ENCODE data around the gene ZNF200. TPM values are rescaled to one million over a fixed set of nuclear protein-coding genes. Genes with fewer than 3 reads are reported as not detected.

Gene ZNF200
- total and polyA plus RNA-seq, 5 donors: 2.9 to 7.9 (median 5.5) TPM

DNA sequence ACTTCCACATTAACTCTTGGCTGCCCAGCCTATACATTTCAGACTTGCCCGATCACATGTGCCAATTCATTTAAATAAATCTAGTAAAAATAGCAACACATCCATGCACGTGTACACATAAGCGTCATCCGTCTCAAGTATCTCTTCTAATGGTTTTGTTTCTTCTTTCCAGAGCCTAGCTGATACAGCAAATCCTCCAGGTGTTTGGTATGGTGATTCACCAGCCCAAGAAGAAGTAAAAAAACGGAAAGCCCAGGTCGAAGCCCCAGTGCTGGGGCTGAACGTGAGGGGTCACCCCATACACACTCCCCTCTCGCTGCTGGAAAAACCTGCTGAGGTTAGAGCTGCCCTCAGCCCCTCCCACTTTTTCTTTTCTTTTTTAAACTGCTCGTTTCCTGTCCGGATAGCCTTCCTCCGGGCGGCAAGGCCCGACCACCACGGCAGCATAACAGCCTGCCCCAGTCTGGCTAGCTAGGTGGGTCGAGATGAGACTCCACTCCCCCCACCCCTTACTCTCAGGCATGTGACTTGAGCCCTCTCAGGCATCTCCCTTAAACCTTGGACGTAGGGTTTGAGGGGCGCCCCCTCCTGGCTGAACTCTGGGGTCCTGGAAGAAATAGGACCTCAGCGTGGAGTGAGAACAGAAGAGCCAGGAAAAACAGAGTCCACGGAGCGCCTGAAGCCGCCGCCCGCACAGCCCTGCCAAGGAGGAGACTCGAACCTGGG, 60.9 kb downstream of the ZNF200 start:
- WGBS: 6% methylated on average over 24 of the region's 24 CpGs
- ATAC-seq (no peak), DNase-seq (no peak)
- Histone ChIP-seq H3K27me3 (ENCODE audit: control insufficient read depth, insufficient read depth) (no peaks in the 10 kb centered on the region), H3K4me1 (ENCODE audit: control insufficient read depth, insufficient read depth, low read length) (no peaks in the 10 kb centered on the region), H3K4me3 (ENCODE audit: low read length) (no peak overlapping the region), H3K9me3 (ENCODE audit: control insufficient read depth, low read length) (no peaks in the 10 kb centered on the region), H3K27ac (ENCODE audit: low read length) (no peak overlapping the region)
- intact Hi-C loops (cut with DNase I): no loop called here

Other genes starting within 250 kb of the ZNF200 start
- gene CLDN9, start 222.2 kb downstream of the ZNF200 start, total RNA-seq: under 1 TPM; 0.14 to 0.46 (median 0.25) TPM
- 0.41 TPM for gene CLDN9, start 222.2 kb downstream of the ZNF200 start, polyA plus RNA-seq
- not detected for gene CLDN6, start 217.0 kb downstream of the ZNF200 start, total RNA-seq
- gene CLDN6, start 217.0 kb downstream of the ZNF200 start, polyA plus RNA-seq: not detected
- gene TNFRSF12A, start 214.8 kb downstream of the ZNF200 start, total RNA-seq: 10 to 100 TPM; 13.8 to 50.8 (median 28.0) TPM
- gene TNFRSF12A, start 214.8 kb downstream of the ZNF200 start, polyA plus RNA-seq: 94.7 TPM
- gene HCFC1R1, start 211.2 kb downstream of the ZNF200 start, total RNA-seq: 10 to 100 TPM; 43.7 to 80.5 (median 64.6) TPM
- gene HCFC1R1, start 211.2 kb downstream of the ZNF200 start, polyA plus RNA-seq: 122 TPM
- gene THOC6, start 211.1 kb downstream of the ZNF200 start, total RNA-seq: 10 to 100 TPM; 11.1 to 13.7 (median 13.0) TPM
- gene THOC6, start 211.1 kb downstream of the ZNF200 start, polyA plus RNA-seq: 13.1 TPM
- gene BICDL2, start 198.2 kb downstream of the ZNF200 start, total RNA-seq: not detected
- not detected for gene BICDL2, start 198.2 kb downstream of the ZNF200 start, polyA plus RNA-seq
- 1 to 10 TPM in 2 of 4 donors, under 1 TPM in 2; 0.72 to 1.7 (median 0.95) TPM for gene MMP25, start 188.6 kb downstream of the ZNF200 start, total RNA-seq
- 0.68 TPM for gene MMP25, start 188.6 kb downstream of the ZNF200 start, polyA plus RNA-seq
- gene IL32, start 169.5 kb downstream of the ZNF200 start, total RNA-seq: 10 to 100 TPM; 27.5 to 55.0 (median 37.8) TPM
- gene IL32, start 169.5 kb downstream of the ZNF200 start, polyA plus RNA-seq: 62.8 TPM
- not detected for gene ZSCAN10, start 135.9 kb downstream of the ZNF200 start, total RNA-seq
- gene ZSCAN10, start 135.9 kb downstream of the ZNF200 start, polyA plus RNA-seq: not detected
- gene ZNF205, start 122.6 kb downstream of the ZNF200 start, total RNA-seq: 10 to 100 TPM in 1 of 4 donors, 1 to 10 TPM in 3; 6.4 to 10.1 (median 9.2) TPM
- 10.9 TPM for gene ZNF205, start 122.6 kb downstream of the ZNF200 start, polyA plus RNA-seq
- gene ZNF213, start 100.1 kb downstream of the ZNF200 start, total RNA-seq: 1 to 10 TPM; 6.2 to 8.7 (median 7.6) TPM
- gene ZNF213, start 100.1 kb downstream of the ZNF200 start, polyA plus RNA-seq: 7.2 TPM
- gene OR1F1, start 47.0 kb downstream of the ZNF200 start, total RNA-seq: not detected
- not detected for gene OR1F1, start 47.0 kb downstream of the ZNF200 start, polyA plus RNA-seq
- 1 to 10 TPM in 3 of 4 donors, under 1 TPM in 1; 0.91 to 1.6 (median 1.6) TPM for gene MEFV, start 21.5 kb upstream of the ZNF200 start, total RNA-seq
- 0.32 TPM for gene MEFV, start 21.5 kb upstream of the ZNF200 start, polyA plus RNA-seq
- gene ZNF263, start 48.3 kb upstream of the ZNF200 start, total RNA-seq: 10 to 100 TPM; 10.5 to 17.8 (median 12.0) TPM
- gene ZNF263, start 48.3 kb upstream of the ZNF200 start, polyA plus RNA-seq: 8.3 TPM
- gene TIGD7, start 70.3 kb upstream of the ZNF200 start, total RNA-seq: 1 to 10 TPM; 5.1 to 8.7 (median 6.4) TPM
- gene TIGD7, start 70.3 kb upstream of the ZNF200 start, polyA plus RNA-seq: 3.5 TPM
- gene ZNF75A, start 70.3 kb upstream of the ZNF200 start, total RNA-seq: 10 to 100 TPM; 19.8 to 23.0 (median 21.5) TPM
- 16.0 TPM for gene ZNF75A, start 70.3 kb upstream of the ZNF200 start, polyA plus RNA-seq
- gene OR2C1, start 120.7 kb upstream of the ZNF200 start, total RNA-seq: under 1 TPM in 1 of 4 donors, not detected in 3; 0.21 TPM
- gene OR2C1, start 120.7 kb upstream of the ZNF200 start, polyA plus RNA-seq: not detected
- 1 to 10 TPM; 5.9 to 9.0 (median 7.6) TPM for gene ZSCAN32, start 165.8 kb upstream of the ZNF200 start, total RNA-seq
- gene ZSCAN32, start 165.8 kb upstream of the ZNF200 start, polyA plus RNA-seq: 5.1 TPM
- 10 to 100 TPM in 3 of 4 donors, 1 to 10 TPM in 1; 8.9 to 13.5 (median 11.8) TPM for gene ZNF174, start 166.1 kb upstream of the ZNF200 start, total RNA-seq
- 11.1 TPM for gene ZNF174, start 166.1 kb upstream of the ZNF200 start, polyA plus RNA-seq
- gene ZNF597, start 208.3 kb upstream of the ZNF200 start, total RNA-seq: 1 to 10 TPM; 2.0 to 3.5 (median 2.2) TPM
- gene ZNF597, start 208.3 kb upstream of the ZNF200 start, polyA plus RNA-seq: 0.88 TPM
- 10 to 100 TPM; 40.7 to 51.5 (median 46.0) TPM for gene NAA60, start 208.5 kb upstream of the ZNF200 start, total RNA-seq
- gene NAA60, start 208.5 kb upstream of the ZNF200 start, polyA plus RNA-seq: 50.9 TPM